ENCODE measurements around the gene ARRDC3.

DNA sequence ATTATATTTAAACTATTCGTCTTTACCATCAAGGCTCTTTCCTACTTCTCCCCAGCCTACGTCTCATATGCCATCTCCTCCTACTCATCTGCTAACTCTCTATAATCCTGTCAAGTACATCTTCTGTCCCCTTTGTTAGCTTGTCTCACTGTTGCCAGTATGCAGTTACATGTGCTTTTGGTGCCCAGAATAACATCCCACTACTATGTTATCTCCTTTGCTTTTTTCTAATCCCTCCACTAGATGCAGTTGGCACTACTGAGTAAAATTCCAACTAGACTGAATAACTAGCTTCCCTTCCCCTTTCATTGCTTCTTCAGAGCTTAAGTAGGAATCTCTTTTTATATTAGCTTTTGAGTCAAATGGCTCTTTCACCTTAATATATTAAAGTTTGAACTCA is 3.0 kb upstream of the ARRDC3 start:
- TF ChIP-seq, protein P1, sequence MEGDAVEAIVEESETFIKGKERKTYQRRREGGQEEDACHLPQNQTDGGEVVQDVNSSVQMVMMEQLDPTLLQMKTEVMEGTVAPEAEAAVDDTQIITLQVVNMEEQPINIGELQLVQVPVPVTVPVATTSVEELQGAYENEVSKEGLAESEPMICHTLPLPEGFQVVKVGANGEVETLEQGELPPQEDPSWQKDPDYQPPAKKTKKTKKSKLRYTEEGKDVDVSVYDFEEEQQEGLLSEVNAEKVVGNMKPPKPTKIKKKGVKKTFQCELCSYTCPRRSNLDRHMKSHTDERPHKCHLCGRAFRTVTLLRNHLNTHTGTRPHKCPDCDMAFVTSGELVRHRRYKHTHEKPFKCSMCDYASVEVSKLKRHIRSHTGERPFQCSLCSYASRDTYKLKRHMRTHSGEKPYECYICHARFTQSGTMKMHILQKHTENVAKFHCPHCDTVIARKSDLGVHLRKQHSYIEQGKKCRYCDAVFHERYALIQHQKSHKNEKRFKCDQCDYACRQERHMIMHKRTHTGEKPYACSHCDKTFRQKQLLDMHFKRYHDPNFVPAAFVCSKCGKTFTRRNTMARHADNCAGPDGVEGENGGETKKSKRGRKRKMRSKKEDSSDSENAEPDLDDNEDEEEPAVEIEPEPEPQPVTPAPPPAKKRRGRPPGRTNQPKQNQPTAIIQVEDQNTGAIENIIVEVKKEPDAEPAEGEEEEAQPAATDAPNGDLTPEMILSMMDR (tag by site-specific recombination; IDR thresholded peaks at IDR 0.05), result 0 out of 2 replicates have a peak, but pooled peaks have one; percentile 7
- no peak for TF ChIP-seq ZNF561 (tag by site-specific recombination; IDR thresholded peaks at IDR 0.05; ENCODE audit: borderline replicate concordance)
- no peak for TF ChIP-seq ZNF48 (tag by site-specific recombination; IDR thresholded peaks at IDR 0.05)
- no peak for TF ChIP-seq ZNF223 (tag by site-specific recombination; IDR thresholded peaks at IDR 0.05)

All from HEK293 (cell line).